Iris pigment epithelial cell (primary cell): ENCODE measurements around the gene PLPP7.
"Not testable (repeated sequence)": the region's sequence is repeated elsewhere in the genome, so short reads cannot be mapped to it uniquely, and the experiment has no call there.

Source experiments
- DNase-seq: peaks from one replicate; pipeline ENCODE4 v3.0.0-alpha.2; 2011; ENCODE audit warnings: low read depth

PLPP7 gene

DNA sequence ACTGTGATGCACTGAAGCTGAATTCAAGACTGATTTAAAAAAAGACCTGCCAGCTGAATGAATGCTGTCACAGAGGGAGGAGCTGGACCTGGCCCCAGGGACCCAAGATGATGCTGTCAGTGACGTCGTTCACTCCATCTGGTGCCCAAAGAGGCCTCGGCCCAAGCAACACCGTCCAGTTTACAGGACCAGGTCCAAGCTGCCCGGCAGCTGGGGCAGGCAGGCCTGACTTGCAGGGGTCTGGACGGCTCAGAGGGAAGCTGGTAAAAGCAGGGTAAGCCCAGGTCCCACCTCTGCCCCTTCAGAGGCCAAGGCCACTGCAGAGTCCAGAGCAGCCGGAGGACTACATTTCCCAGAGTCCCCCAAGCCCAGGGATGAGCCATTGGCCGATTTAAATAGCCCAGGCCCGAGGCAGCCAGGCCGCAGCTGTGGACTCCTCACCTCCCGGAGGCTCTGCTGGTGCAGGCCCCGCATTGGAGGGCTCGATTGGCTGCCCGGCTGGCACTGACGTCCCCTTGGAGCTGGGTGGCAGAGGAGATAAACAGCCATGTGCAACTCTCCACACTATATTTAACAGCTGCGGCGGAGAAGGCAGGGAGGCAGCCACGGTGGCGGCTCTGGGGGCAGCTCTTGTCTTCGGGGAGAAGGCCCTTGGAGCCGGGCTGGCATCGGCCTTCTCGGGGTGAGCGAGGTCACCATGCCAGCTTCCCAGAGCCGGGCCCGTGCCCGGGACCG, at the start of gene PLPP7:
Gene PLPP7, plus strand, starts transcription at position 423 of the 735 bp plus-strand sequence. Its CDS starts 275 bp downstream, at position 698.
- DNase-seq: peak; percentile 45

DNA sequence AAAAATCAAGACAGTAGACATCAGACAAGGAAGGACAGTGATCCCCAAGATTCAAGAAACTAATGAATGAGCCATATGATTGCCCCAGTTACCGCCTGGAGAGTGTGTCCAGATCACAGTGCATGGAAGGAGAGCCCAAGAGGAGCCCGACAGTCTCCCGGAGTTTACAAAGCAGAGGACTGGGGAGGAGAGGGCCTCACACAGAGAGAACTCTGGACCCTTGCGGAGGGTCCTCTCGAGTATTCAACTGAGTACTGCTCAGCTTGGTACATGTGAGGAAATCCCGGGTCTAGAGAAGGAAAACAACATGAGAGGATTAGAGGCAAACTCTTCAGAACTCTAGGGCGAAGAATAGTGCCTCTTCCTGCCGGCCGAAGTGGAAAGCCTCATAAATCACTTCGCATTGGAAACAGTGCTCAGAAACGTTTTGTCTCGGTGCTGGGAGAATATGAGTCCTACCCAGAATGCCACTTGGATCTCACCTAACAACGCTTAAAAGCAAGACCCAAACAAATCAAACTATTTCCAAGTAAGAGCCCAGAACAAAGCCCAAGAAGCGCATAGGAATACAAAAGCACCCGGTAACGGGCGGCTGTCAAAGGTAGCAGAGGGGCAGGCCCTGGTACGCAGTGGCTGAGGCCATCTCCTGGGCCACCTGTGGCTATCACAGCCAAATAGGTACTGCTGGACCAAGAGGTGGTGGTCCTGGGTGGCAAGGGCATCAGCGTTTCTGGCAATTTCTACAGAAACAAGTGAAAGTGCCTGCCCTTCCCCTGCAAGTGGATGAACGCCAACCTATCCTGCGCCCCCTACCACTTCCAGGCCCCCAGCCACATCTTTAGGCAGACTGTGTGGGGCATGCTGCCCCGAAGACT, 49.2 kb upstream of the PLPP7 start:
- DNase-seq: no peak

DNA sequence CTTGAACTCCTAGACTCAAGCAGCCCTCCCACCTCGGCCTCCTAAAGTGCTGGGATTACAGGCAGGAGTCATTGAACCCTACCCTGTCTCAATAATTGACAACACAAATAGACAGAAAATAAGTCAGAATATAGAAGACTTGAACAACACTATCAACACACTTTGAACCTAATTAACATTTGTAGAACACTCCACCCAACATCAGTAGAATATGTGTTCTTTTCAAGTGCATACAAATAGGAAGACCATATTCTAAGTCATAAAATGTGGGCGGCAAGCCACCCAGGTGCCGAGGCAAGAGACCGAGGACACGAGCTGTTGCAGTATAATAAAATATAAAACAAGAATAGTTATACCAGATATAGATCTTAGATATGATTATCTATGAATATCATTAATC, 45.2 kb upstream of the PLPP7 start:
- not testable (repeated sequence) for DNase-seq

DNA sequence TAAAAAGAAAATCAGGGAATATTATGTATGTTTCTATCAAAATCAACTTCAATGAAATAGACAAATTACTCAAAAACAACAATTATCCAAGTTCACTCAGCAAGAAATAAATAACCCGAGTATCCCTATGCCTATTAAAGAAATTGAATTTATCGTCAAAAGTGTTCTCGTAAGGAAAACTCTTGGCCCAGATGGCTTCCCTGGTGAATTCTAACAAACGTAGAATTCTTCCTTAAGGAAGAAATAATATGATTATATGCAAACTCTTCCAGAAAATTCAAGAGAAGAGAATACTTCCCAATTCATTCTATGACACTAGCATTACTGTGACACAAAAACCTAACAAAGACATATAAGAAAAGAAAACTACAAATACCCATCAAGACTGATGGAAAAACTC, 42.9 kb upstream of the PLPP7 start:
- DNase-seq: no peak

DNA sequence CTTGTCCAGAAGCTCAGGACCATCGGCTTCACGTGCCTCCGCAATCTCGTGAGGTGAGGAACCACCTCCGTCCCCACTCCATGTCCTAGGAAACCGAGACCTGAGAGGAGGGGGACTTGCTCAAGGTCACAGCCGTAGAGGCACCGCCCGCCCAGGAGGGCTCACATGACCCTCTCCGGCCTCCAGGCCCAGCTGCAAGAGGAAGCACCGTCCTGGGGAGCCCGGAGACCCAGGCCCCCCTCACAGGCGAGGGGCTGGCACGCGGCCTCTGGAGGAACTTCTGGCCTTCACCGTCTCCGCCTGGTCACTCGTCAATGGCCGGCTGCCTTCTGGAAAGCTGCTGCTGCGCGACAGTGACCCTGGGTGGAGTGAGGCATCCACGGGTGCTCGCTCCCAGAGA, 37.4 kb upstream of the PLPP7 start:
- no peak for DNase-seq

DNA sequence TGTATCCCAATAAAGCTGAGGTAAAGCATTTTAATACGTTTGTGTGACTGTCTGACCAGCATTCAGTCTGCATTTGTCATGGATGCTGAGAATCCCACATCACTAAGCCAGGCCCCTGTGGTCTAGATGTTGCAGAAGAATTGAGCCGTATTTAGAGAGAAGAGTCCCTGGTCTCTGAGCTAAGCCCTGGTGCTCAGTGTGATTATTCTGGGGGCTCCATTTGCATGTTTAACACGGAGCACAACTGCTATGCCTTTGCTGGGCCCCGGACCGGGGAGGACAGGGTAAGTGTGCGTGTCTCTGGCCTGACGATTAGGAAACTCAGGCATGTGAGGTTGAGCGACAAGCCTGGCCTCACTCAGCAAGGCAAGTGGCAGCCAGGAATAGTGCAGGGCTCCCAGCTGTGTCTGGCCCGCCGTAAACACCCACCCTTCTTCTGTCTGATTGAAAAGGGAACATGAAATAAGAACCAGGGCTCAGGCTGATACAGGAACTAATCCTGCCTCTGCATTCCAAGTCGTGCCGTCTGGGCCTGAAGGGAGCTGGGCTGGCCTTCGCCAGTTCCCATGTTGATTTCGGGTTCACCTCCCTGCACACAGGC, 35.5 kb upstream of the PLPP7 start:
- DNase-seq: peak; percentile 55

DNA sequence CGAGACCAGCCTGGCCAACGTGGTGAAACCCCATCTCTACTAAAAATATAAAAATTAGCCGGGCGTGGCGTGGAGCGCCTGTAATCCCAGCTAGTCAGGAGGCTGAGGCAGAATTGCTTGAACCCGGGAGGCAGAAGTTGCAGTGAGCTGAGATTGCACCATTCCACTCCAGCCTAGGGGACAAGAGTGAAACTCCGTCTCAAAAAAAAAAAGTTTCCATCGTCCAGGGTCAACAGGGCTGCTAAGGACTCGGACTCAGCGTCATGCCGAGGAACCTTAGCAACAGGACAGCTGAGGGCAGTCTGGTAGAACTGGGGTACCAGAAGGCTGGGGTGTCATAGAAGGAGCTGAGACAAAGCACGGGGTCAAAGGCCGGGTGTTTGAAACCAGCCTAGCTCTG, 34.9 kb upstream of the PLPP7 start:
- no peak for DNase-seq

DNA sequence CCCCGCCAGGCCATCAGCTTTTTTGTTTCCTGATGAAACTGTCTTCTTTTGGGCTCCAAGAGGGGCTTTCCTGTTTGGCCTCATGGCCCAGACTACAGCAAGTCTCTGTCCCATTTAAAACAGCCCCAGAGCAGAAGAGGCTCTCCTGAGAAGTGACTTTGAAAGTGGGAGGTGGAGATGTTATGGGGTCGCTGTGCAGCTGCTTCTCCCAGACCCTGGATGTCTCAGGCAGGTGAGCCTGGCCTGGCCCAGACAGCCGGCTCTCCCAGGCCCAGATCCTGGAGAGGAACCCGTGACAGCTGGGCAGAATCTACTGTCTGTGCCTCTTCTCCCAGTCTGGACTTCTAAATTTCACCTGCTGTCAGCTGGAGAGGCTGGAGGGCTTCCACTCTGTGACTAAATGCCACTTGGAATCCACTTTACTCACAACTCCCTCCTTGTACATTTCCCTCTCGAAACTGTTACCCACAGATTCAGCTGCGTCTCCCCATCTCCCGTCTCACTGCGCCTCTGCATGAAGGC, 33.8 kb upstream of the PLPP7 start:
- DNase-seq: no peak

DNA sequence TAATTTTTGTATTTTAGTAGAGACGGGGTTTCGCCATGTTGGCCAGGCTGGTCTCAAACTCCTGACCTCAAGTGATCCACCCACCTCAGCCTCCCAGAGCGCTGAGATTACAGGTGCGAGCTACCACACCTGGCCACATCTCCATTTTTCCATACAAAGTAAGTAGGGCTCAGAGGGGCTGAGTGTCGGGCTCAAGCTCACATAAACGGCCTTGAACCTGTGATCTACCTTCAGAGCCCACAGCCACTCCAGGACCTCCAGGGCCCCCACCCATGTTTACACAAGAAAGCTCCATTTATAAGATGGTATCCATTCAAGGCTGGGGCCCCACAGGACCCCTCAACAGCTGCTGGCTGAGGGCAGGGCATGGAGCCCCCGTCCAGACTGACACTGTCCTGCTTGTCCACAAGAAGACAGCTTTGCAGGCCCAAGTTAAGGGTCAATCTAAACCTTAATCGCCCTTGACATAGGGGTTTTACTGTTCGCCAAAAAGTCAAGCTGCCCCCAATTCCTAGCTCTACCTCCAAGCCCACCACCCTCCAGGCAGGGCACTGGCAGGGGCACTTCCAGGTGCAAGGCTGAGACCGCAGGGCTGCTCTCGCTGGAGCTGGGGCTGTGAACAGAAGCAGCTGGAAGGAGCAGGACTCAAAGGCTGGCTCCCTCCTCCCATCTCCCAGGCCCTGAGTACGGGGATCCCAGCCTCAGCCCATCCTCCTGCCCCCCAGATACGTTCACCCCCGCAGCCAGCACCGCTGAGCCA, 32.1 kb upstream of the PLPP7 start:
- no peak for DNase-seq

DNA sequence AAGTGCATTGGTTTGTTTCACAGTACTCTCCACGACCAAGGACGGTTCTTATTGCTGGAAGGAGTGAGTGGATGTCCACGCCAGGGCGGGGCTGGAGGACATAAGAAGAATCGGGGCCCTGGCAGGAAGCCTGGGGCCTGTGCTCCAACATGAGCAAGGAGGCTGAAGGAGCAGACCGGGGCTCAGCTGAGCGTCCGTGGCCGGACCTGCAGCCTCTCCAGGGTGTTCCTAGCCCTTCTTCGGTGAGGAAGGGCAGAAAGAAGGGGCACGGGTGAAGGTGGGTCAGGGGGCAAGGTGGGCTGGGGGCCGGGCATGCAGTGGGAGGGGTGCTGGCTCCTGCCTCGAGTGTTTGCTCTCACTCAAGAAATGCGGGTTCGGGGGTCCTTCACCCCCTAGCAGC, 31.3 kb upstream of the PLPP7 start:
- DNase-seq: no peak

DNA sequence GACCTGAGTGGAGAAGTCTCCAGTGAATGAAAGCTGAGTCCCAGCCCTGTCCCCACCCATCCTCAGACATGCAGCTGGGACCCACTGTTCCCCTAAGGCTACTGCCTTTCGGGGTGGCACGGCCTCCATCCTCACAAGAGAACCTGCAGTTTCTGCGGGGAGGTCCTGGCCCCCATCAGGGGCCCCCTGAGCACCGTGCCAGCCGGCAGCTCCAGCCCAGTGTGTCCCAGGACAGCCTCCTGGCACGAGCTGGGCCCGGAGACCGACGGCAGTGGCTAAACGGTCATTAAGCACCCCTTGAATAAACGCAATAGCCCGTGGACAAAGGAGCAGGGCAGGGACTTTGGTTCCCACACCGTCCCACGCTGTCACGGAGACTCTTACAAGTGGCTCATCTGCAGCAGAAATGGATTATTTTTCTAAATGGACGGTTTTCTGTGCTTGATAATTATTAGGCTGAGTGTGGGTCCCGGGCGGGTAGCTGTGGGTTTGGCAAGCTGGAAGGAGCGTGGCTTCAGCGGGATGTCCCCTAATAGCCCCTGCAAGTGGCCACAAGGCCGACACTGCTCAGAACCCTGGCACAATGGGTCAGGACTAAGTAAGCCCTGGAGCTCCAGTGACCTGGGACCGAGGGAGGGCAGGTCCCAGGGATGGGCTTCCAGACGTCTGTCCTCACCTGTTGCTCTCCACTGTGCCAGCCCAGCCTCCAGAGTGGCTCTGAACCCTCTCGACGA, 30.7 kb upstream of the PLPP7 start:
- DNase-seq: no peak

DNA sequence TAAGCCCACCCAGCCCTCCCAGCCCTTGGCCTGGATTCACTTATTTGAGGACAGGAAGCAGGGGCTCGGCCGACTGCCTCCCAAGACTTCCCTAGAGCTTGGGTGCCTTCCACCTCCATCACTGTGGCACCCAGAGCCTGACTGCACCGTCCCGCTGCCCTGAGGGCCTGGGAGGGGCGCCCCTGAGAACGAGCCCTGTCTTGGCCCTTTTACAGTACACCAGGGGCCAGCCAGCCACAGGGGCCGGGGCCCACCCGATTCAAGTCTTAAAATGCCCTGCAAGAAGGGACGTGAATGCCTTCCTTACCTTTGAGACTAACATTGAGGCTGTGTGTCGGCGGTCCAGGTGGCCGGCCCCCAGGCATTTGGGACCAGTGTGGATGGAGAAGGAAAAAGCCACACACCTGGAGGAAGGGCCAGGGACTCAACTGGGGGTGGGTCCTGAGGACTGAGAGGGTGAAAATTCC, 30.1 kb upstream of the PLPP7 start:
- DNase-seq: no peak

DNA sequence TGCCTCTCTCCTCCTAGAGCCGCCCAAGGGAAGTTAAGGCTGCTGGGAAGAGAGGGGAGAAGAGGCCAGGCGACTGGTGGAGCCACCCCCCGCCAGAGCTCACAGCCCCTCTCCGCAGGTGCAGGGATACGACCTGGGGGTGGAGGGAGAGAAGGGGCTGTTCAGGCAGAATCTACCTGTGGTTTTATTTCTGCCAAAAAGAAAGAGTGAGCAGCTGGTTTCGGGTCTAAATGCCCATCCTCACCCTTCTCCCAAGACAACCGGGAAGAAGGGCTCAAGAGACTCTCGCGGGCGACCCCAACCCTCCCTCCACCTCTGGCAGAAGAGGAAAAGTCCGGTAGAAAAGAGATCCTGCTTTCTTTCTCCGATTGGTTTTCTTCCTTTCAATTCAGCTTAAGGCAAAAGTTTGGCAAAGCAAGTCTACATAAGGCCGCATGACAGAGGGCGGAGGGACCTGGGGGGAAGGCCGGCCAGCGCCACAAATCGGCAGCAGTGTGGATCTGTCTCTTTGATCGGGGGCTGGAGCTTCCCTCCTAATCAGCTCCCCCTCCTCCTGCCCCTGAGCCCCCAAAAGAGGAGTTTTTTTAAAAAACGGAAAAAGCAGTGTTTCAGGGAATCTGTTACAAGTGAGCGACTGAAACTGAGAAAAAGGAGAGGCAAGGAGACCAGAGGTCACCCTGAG, 29.5 kb upstream of the PLPP7 start:
- DNase-seq: no peak

DNA sequence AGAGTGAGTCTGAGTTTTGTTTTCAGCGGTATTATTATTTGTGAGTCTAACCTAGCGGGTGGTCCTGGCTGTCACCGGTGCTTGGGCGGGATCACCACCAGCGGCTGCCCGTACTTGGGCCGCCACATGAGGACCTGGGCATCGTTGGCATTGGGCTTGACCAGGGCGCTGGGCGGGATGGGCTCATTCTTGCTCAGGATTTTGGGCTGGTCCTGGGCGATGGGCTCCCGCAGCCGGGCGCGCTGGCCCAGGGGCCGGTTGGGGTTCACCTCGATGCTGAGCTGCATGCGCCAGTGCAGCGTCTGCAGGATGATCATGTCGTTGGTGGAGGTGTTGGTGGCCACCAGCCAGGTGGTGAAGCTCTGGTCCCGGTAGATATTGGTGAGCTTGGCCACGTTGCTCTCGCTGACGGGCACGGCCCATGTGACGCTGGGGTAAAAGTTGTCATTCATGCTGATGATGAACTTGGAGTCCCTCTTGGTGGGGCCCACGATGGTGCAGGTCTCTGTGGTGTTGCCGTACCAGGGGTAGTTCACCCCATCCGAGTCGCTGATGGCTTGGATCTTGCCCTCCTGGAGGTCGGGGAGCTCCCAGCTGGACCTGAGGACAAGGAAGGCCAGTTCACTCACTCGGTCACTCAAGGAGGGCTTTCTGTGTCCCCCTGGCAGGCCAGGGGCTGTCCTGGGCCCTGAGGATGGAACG, 28.6 kb upstream of the PLPP7 start:
- DNase-seq: no peak

DNA sequence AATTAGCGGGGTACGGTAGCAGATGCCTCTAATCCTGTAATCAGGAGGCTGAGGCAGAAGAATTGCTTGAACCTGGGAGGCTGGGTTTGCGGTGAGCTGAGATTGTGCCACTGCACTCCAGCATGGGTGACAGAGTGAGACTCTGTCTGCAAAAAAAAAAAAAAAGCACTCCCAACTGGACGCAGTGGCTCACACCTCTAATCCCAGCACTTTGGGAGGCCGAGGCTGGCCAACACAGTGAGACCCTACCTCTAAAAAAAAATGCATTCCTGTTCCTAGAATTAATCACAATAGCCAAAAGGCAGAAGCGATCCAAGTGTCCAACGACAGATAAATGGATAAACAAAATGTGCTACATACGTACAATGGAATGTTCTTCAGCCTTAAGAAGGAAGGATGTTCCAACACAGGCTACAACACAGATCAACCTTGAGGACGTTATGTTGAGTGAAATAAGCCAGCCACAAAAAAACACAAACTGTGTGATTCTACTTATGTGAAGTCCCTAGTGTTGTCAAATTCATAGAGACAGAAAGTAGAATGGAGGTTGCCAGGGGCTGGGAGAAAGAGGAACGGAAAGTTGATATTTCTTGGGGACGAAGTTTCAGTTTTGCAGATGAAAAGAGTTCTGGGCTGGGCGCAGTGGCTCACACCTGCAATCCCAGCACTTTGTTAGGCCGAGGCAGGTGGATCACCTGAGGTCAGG, 27.0 kb upstream of the PLPP7 start:
- peak; percentile 46 for DNase-seq

DNA sequence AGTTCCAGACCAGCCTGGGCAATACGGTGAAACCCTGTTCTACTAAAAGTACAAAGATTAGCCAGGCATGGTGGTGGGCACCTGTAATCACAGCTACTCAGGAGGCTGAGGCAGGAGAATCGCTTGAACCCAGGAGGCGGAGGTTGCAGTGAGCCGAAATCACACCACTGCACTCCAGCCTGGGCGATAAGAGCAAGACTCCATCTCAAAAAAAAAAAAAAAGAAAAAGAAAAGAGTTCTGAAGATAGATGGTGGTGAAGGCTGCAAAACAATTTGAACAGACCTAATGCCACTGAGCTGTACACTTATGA, 26.5 kb upstream of the PLPP7 start:
- DNase-seq: not testable (repeated sequence)

DNA sequence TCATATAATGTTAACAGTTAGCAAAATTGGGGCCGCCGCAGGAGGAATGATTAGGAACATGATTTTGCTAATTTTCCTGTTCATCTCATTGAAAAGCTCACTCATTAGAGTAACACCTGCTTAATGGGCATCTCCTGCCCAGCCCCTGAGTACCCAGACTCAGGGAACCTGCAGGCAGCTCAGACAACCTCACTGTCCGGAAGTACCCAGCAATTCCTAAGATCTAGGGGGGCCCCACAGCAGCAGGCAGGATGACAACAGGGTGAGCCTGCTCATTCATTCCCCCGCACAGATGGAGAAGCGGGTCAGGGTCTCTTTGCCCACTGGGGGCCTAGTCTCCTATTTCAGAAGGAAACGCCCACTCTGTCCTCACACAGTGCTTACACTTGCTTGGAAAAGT, 25.8 kb upstream of the PLPP7 start:
- no peak for DNase-seq

DNA sequence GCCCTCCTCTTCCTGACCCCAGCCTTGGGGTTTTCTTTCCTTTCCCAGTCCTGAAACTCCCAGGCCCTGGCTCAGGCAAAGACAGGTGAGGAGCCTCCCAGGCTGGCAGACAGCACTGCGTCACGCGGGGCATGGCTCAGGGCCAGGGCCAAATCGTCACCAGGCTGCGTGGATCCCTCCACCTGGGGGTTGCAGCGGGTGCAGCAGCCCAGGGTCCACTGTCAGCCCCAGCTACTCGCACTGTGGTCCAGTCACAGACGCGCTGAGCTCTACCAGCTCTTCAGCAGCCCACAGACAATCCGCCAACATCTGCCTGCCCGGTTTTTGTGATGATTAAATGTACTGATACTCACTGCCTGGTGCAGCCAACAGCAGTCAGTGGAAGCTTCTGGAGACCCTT, 25.3 kb upstream of the PLPP7 start:
- DNase-seq: no peak
